Loucy (cell line): ENCODE measurements around the gene SPOCK3.

Experiments used
- H2AFZ ChIP-seq: fragments of 200-600 bp; sonication (generic); 2 replicates; pipeline ENCODE4 v1.6.0; 2016; ENCODE audit warnings: antibody characterized with exemption, mild to moderate bottlenecking, low read length, moderate library complexity
- H3F3A ChIP-seq: fragments of 200-600 bp; 2 replicates; pipeline ENCODE4 v1.6.0; 2016; ENCODE audit warnings: antibody characterized with exemption, low read depth, mild to moderate bottlenecking
- H3K27me3 ChIP-seq: fragments of 200-600 bp; sonication (generic); 2 replicates; pipeline ENCODE4 v1.6.1; 2014; ENCODE audit warnings: low read length, mild to moderate bottlenecking; ENCODE audit not compliant: insufficient read depth, poor library complexity, severe bottlenecking
- H3K36me3 ChIP-seq: fragments of 200-600 bp; sonication (generic); 2 replicates; pipeline ENCODE4 v1.6.1; 2016; ENCODE audit warnings: low read length; ENCODE audit not compliant: insufficient read depth
- H3K4me1 ChIP-seq: fragments of 200-600 bp; sonication (generic); 2 replicates; pipeline ENCODE4 v1.5.1; 2014; ENCODE audit warnings: low read length, mild to moderate bottlenecking; ENCODE audit not compliant: insufficient read depth, poor library complexity, severe bottlenecking
- H3K4me2 ChIP-seq: fragments of 200-600 bp; sonication (generic); 2 replicates; pipeline ENCODE4 v1.6.0; 2014; ENCODE audit warnings: antibody characterized with exemption, low read length, low read depth, mild to moderate bottlenecking; ENCODE audit not compliant: poor library complexity, severe bottlenecking
- H3K4me3 ChIP-seq: fragments of 200-600 bp; sonication (generic); 2 replicates; pipeline ENCODE4 v1.5.1; 2014; ENCODE audit warnings: low read length, mild to moderate bottlenecking, mixed read lengths; ENCODE audit not compliant: poor library complexity, severe bottlenecking
- H3K79me2 ChIP-seq: fragments of 200-600 bp; sonication (generic); 2 replicates; pipeline ENCODE4 v1.6.1; 2014; ENCODE audit warnings: low read length; ENCODE audit not compliant: insufficient read depth
- H3K9ac ChIP-seq: fragments of 200-600 bp; sonication (generic); 2 replicates; pipeline ENCODE4 v1.6.0; 2014; ENCODE audit warnings: mild to moderate bottlenecking, low read depth, low read length, moderate library complexity; ENCODE audit not compliant: poor library complexity, severe bottlenecking
- H3K9me2 ChIP-seq: fragments of 200-600 bp; sonication (generic); replicated peaks from 2 replicates; pipeline ENCODE4 v1.6.1; 2016; ENCODE audit warnings: low read depth, low read length, mixed read lengths
- H3K9me3 ChIP-seq: fragments of 200-600 bp; sonication (generic); 2 replicates; pipeline ENCODE4 v1.6.1; 2014; ENCODE audit warnings: mild to moderate bottlenecking, antibody characterized with exemption, low read length, low read depth; ENCODE audit not compliant: insufficient read depth
- H4K20me1 ChIP-seq: fragments of 200-600 bp; sonication (generic); 2 replicates; pipeline ENCODE4 v1.6.0; 2014; ENCODE audit warnings: antibody characterized with exemption, low read length, mild to moderate bottlenecking; ENCODE audit not compliant: insufficient read depth, poor library complexity, severe bottlenecking
- CTCF ChIP-seq: fragments of 200-600 bp; sonication (generic); conservative IDR thresholded peaks from 2 replicates; pipeline ENCODE4 v1.5.1; 2014; ENCODE audit warnings: mild to moderate bottlenecking, antibody characterized with exemption, low read length
- EZH2phosphoT487 ChIP-seq: fragments of 200-600 bp; IDR thresholded peaks from 2 replicates; pipeline ENCODE4 v1.6.1; 2018; ENCODE audit warnings: antibody characterized with exemption, mild to moderate bottlenecking, moderate library complexity, borderline replicate concordance

The SPOCK3 gene

DNA sequence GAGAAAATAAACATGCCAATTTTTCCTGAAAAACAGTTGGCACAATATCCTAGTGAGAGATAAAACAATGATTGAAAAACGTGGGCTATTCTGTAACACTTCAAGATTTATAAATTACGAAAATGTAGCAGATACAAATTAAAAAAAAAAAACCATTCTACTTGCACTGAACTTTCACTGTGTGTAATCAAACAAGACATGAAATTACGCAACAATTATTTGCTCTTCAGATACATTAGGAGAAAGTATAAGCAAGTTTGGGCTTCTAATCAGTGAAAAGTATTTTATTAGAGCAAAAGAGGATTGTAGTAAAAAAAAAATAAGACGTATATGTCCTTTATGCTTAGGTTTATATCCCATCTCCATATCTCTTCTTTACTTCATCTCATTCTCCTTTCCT, 320.4 kb downstream of the SPOCK3 start:
- no peak overlapping the region for H3K9ac ChIP-seq
- H3K4me2 ChIP-seq: no peak overlapping the region
- TF ChIP-seq CTCF (no peak), EZH2phosphoT487 (no peak)
- H3K79me2 ChIP-seq: no peaks in the 10 kb centered on the region
- no peaks in the 10 kb centered on the region for H3K9me3 ChIP-seq
- no peaks in the 10 kb centered on the region for H3K4me1 ChIP-seq
- H3K36me3 ChIP-seq: no peaks in the 10 kb centered on the region
- H3F3A ChIP-seq: no peaks in the 10 kb centered on the region
- H3K9me2 ChIP-seq: no peaks in the 10 kb centered on the region
- no peaks in the 10 kb centered on the region for H3K27me3 ChIP-seq
- no peaks in the 10 kb centered on the region for H4K20me1 ChIP-seq
- no peak overlapping the region for H3K4me3 ChIP-seq
- H2AFZ ChIP-seq: no peak overlapping the region

DNA sequence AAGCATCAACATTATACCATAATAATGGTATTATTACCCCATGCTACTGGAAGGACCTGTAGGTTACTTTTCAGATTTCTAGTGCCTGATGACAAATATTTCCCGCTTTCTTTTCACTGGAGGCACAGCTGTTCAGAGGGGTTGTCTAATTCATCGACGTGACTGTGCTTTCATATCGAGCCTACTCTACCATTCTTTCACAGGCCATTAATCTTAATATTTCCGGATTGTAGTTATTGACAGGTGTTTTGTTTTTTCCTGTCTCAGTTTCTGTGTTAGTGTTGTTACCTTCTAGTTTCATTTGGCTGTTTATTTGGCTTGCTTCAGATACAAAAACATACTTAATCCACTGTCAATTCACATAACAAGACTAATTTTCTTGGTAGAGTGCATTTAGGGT, 330.9 kb downstream of the SPOCK3 start:
- no peak overlapping the region for H2AFZ ChIP-seq

DNA sequence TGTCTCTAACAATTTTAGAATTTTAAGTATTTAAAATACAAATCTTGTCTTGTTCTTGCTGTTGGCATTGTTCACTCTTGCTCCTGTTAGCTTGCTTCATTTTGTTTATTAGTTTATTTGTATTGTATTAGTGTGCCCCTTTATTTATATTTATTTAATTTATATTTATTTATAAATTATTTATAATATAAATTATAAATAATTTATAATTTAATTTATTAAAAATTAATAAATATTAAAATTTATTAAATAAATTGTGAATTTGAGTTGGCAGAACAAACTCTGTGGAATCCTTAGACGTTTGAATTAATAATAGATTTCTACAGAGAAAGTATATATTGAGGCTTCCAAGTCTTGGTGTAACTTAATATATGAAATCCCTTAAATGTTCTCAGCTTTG, 331.4 kb downstream of the SPOCK3 start:
- Histone ChIP-seq H3K9ac (no peak overlapping the region), H3K4me2 (no peak overlapping the region)
- no peak for TF ChIP-seq EZH2phosphoT487
- TF ChIP-seq CTCF: no peak

More for the DNA sequence above, 330.9 kb downstream of the SPOCK3 start:
- H3K36me3 ChIP-seq: no peaks in the 10 kb centered on the region
- no peaks in the 10 kb centered on the region for H3K9me3 ChIP-seq
- H3K4me3 ChIP-seq: no peak overlapping the region
- no peaks in the 10 kb centered on the region for H3K9me2 ChIP-seq
- no peak overlapping the region for H3K9ac ChIP-seq
- H3F3A ChIP-seq: no peaks in the 10 kb centered on the region
- H3K4me1 ChIP-seq: no peaks in the 10 kb centered on the region
- H3K79me2 ChIP-seq: no peaks in the 10 kb centered on the region
- no peak for TF ChIP-seq CTCF
- no peak for TF ChIP-seq EZH2phosphoT487
- H4K20me1 ChIP-seq: no peaks in the 10 kb centered on the region
- H3K27me3 ChIP-seq: no peaks in the 10 kb centered on the region
- H3K4me2 ChIP-seq: no peak overlapping the region

More for the DNA sequence above, 331.4 kb downstream of the SPOCK3 start:
- no peaks in the 10 kb centered on the region for H3K27me3 ChIP-seq
- H3K9me2 ChIP-seq: no peaks in the 10 kb centered on the region
- H3K36me3 ChIP-seq: no peaks in the 10 kb centered on the region
- H4K20me1 ChIP-seq: no peaks in the 10 kb centered on the region
- no peaks in the 10 kb centered on the region for H3K4me1 ChIP-seq
- H3K79me2 ChIP-seq: no peaks in the 10 kb centered on the region
- H3K4me3 ChIP-seq: no peak overlapping the region
- no peak overlapping the region for H2AFZ ChIP-seq
- H3K9me3 ChIP-seq: no peaks in the 10 kb centered on the region
- no peaks in the 10 kb centered on the region for H3F3A ChIP-seq
